Fibroblast of pulmonary artery (primary cell): Measurements from ENCODE around the gene CAMK2D.

Experiments
- DNase-seq: peaks from one replicate; pipeline ENCODE4 v3.0.0-alpha.2; 2010; ENCODE audit warnings: low read depth
- H3K4me3 ChIP-seq: replicated peaks from 2 replicates; pipeline ENCODE4 v1.5.1; 2011; ENCODE audit warnings: low read depth, mild to moderate bottlenecking, control low read depth, low read length, moderate library complexity
- CTCF ChIP-seq: IDR thresholded peaks from 2 replicates; pipeline ENCODE4 v1.5.1; 2011; ENCODE audit warnings: mild to moderate bottlenecking, control low read depth, low read length, inconsistent platforms; ENCODE audit errors: missing control alignments

The CAMK2D gene

GRCh38 chr4:113588895-113589668, 172.5 kb downstream of the CAMK2D start:
- DNase-seq, result no peak
- no peak for TF ChIP-seq CTCF
- no peak overlapping the region for H3K4me3 ChIP-seq

GRCh38 chr4:113587640-113588275, 173.8 kb downstream of the CAMK2D start:
- DNase-seq, result no peak
- no peak for TF ChIP-seq CTCF
- H3K4me3 ChIP-seq, result no peak overlapping the region

DNA sequence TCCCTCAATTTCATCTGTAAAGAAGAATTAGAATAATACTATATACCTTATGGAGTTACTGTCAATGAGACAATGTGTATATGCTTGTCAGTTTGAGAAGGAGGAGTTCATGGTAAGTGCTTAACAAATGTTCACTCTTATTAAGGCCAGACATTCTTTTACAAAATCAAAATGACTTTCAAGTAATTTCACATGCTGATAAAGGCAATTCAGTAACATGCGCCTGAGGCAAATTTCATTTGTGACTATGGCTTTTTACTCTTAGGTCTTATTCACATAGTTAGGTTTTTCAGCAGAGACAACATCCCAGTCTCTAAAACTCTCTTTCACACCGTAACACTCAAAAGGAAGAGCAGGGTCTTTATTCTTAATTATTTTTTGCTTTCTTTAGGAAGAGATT, 174.4 kb downstream of the CAMK2D start:
- no peak for TF ChIP-seq CTCF
- no peak overlapping the region for H3K4me3 ChIP-seq
- no peak for DNase-seq

GRCh38 chr4:113586072-113586471, 175.5 kb downstream of the CAMK2D start:
- no peak for TF ChIP-seq CTCF
- peak; percentile 8 for DNase-seq
- H3K4me3 ChIP-seq, result no peak overlapping the region

- no peak for TF ChIP-seq CTCF
- H3K4me3 ChIP-seq, result no peak overlapping the region
- peak; percentile 45 for DNase-seq
Measured at GRCh38 chr4:113584407-113585150, 177.0 kb downstream of the CAMK2D start.

DNA sequence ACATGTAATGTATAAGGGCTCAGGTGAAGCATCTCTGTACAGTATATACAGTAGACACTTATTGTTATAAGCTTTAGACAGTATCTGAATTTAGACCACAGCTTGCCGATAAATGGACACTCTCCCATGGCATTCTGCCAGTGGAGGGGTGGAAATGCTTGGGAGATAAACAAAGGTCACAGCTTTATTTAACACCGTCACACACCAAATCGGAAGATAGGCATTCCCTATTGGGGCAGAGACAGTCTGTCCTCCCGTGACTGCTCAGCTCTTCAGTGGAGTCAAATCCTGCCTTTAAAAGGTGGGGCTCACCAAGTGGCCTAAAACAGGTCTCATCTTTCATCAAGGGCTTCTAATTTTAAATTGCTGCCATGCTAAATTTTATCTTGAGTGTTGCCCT, 178.8 kb downstream of the CAMK2D start:
- no peak for DNase-seq
- no peak overlapping the region for H3K4me3 ChIP-seq
- no peak for TF ChIP-seq CTCF
